H9 (cell line): ENCODE measurements around the gene C2orf92. TPM values are rescaled to one million over a fixed set of nuclear protein-coding genes. Genes with fewer than 3 reads are reported as not detected.
A peak's percentile ranks its signal among the peaks of the same experiment; 100 is the strongest.

ENCODE experiments used
- DNase-seq: peaks from one replicate; pipeline ENCODE4 v3.0.0-alpha.2; 2017
- H2AFZ ChIP-seq: one replicate; pipeline ENCODE4 v1.6.1; 2013; ENCODE audit warnings: mild to moderate bottlenecking, low read length, control low read depth, moderate library complexity
- H2AK5ac ChIP-seq: 2 replicates; pipeline ENCODE4 v1.6.1; 2013; ENCODE audit warnings: low read length, control low read depth, mixed read lengths; ENCODE audit not compliant: insufficient read length
- H2BK120ac ChIP-seq: one replicate; pipeline ENCODE4 v1.6.1; 2013; ENCODE audit warnings: low read depth, mild to moderate bottlenecking, low read length, control low read depth, inconsistent platforms; ENCODE audit not compliant: poor library complexity, severe bottlenecking
- H2BK12ac ChIP-seq: 2 replicates; pipeline ENCODE4 v1.6.1; 2013; ENCODE audit warnings: low read length, control low read depth, mixed read lengths, low read depth; ENCODE audit not compliant: insufficient read length
- H2BK15ac ChIP-seq: 2 replicates; pipeline ENCODE4 v1.6.1; 2013; ENCODE audit warnings: low read depth, low read length, control low read depth
- H2BK20ac ChIP-seq: one replicate; pipeline ENCODE4 v1.6.1; 2013; ENCODE audit warnings: low read depth, mild to moderate bottlenecking, low read length, control low read depth, inconsistent platforms; ENCODE audit not compliant: poor library complexity, severe bottlenecking
- H2BK5ac ChIP-seq: 2 replicates; pipeline ENCODE4 v1.6.1; 2013; ENCODE audit warnings: low read length, control low read depth, mixed read lengths; ENCODE audit not compliant: insufficient read length
- H3K14ac ChIP-seq: 2 replicates; pipeline ENCODE4 v1.6.1; 2013; ENCODE audit warnings: low read length, control low read depth; ENCODE audit not compliant: insufficient read depth
- H3K18ac ChIP-seq: 2 replicates; pipeline ENCODE4 v1.6.1; 2013; ENCODE audit warnings: low read depth, mild to moderate bottlenecking, mixed read lengths, low read length, control low read depth; ENCODE audit not compliant: insufficient read length
- H3K23ac ChIP-seq: 2 replicates; pipeline ENCODE4 v1.6.1; 2013; ENCODE audit warnings: low read length, control low read depth, mixed read lengths, low read depth; ENCODE audit not compliant: insufficient read length
- H3K23me2 ChIP-seq: 2 replicates; pipeline ENCODE4 v1.6.1; 2013; ENCODE audit warnings: low read depth, mild to moderate bottlenecking, mixed read lengths, low read length, control low read depth; ENCODE audit not compliant: insufficient read length, poor library complexity, severe bottlenecking
- H3K27ac ChIP-seq: 2 replicates; pipeline ENCODE4 v1.5.1; 2013; ENCODE audit warnings: low read length, control low read depth, mixed read lengths, low read depth; ENCODE audit not compliant: insufficient read length
- H3K27me3 ChIP-seq: 2 replicates; pipeline ENCODE4 v1.6.1; 2013; ENCODE audit warnings: low read length, control low read depth, inconsistent platforms; ENCODE audit not compliant: insufficient read depth
- H3K4ac ChIP-seq: 2 replicates; pipeline ENCODE4 v1.6.1; 2013; ENCODE audit warnings: low read depth, mild to moderate bottlenecking, control low read depth, inconsistent platforms, low read length, moderate library complexity
- H3K4me1 ChIP-seq: 2 replicates; pipeline ENCODE4 v1.6.1; 2013; ENCODE audit warnings: low read length, control low read depth, inconsistent platforms; ENCODE audit not compliant: insufficient read depth
- H3K4me2 ChIP-seq: 2 replicates; pipeline ENCODE4 v1.6.1; 2013; ENCODE audit warnings: low read length, control low read depth, mixed read lengths; ENCODE audit not compliant: insufficient read length, insufficient read depth
- H3K56ac ChIP-seq: 2 replicates; pipeline ENCODE4 v1.6.1; 2013; ENCODE audit warnings: low read depth, mild to moderate bottlenecking, mixed read lengths, low read length, control low read depth; ENCODE audit not compliant: insufficient read length
- H3K79me1 ChIP-seq: 2 replicates; pipeline ENCODE4 v1.6.1; 2013; ENCODE audit warnings: low read depth, mild to moderate bottlenecking, moderate library complexity, low read length, control low read depth, inconsistent platforms; ENCODE audit not compliant: insufficient read depth, poor library complexity, severe bottlenecking
- H3K79me2 ChIP-seq: 2 replicates; pipeline ENCODE4 v1.6.1; 2013; ENCODE audit warnings: low read length, control low read depth, inconsistent platforms; ENCODE audit not compliant: insufficient read depth
- H3K9ac ChIP-seq: 2 replicates; pipeline ENCODE4 v1.6.1; 2013; ENCODE audit warnings: low read length, control low read depth, mixed read lengths; ENCODE audit not compliant: insufficient read length; ENCODE audit errors: extremely low read depth
- H3K9me3 ChIP-seq: one replicate; pipeline ENCODE4 v1.6.1; 2013; ENCODE audit warnings: low read depth, low read length, inconsistent platforms; ENCODE audit not compliant: control insufficient read depth
- H3T11ph ChIP-seq: one replicate; pipeline ENCODE4 v1.6.1; 2013; ENCODE audit warnings: mild to moderate bottlenecking, low read length, control low read depth, inconsistent platforms
- H4K20me1 ChIP-seq: one replicate; pipeline ENCODE4 v1.6.1; 2013; ENCODE audit not compliant: control insufficient read depth, insufficient read length, insufficient read depth
- H4K5ac ChIP-seq: 2 replicates; pipeline ENCODE4 v1.6.1; 2013; ENCODE audit warnings: low read depth, mild to moderate bottlenecking, mixed read lengths, low read length, control low read depth; ENCODE audit not compliant: insufficient read length
- H4K8ac ChIP-seq: replicated peaks from 2 replicates; pipeline ENCODE4 v1.6.1; 2013; ENCODE audit warnings: low read length, control low read depth, mixed read lengths, low read depth; ENCODE audit not compliant: insufficient read length
- H4K91ac ChIP-seq: 2 replicates; pipeline ENCODE4 v1.6.1; 2013; ENCODE audit warnings: low read depth, mild to moderate bottlenecking, moderate library complexity, mixed read lengths, low read length, control low read depth; ENCODE audit not compliant: insufficient read length
- H3K27ac Mint-ChIP-seq, 3 experiments: 2 replicates in 2 of 3; 3 replicates in 1 of 3; pipeline ENCODE4 v1.8.0; 2020 to 2021; ENCODE audit warnings: mixed read lengths in 3 of 3, mild to moderate bottlenecking in 1 of 3, moderate library complexity in 1 of 3
- H3K27me3 Mint-ChIP-seq: 2 replicates; pipeline ENCODE4 v1.8.0; 2021; ENCODE audit warnings: low read depth, mild to moderate bottlenecking, moderate library complexity, mixed read lengths
- H3K36me3 Mint-ChIP-seq, 3 experiments: 2 replicates in 2 of 3; 3 replicates in 1 of 3; pipeline ENCODE4 v1.8.0; 2020 to 2021; ENCODE audit warnings: low read depth in 3 of 3, mixed read lengths in 3 of 3; ENCODE audit not compliant: insufficient read depth in 1 of 3
- H3K4me1 Mint-ChIP-seq, 2 experiments: 2 replicates each; pipeline ENCODE4 v1.8.0; 2020; ENCODE audit warnings: mixed read lengths in 2 of 2
- H3K4me3 Mint-ChIP-seq, 2 experiments: 2 replicates in 1 of 2; 3 replicates in 1 of 2; pipeline ENCODE4 v1.8.0; 2020 to 2021; ENCODE audit warnings: mild to moderate bottlenecking in 2 of 2, mixed read lengths in 2 of 2, moderate library complexity in 1 of 2
- H3K9me3 Mint-ChIP-seq, 2 experiments: 2 replicates in 1 of 2; 3 replicates in 1 of 2; pipeline ENCODE4 v1.8.0; 2020; ENCODE audit warnings: mild to moderate bottlenecking in 2 of 2, mixed read lengths in 2 of 2, moderate library complexity in 1 of 2
- CTCF ChIP-seq: fragments of 200-600 bp; sonication (generic); conservative IDR thresholded peaks from 3 replicates; pipeline ENCODE4 v1.8.0; 2021; ENCODE audit warnings: antibody characterized with exemption, mild to moderate bottlenecking
- WGBS: extraction: QIAGEN DNeasy Blood & Tissue Kit; methylation state at CpG from one replicate; pipeline ENCODE4 v1.1.7; 2013; ENCODE audit warnings: missing lambda C conversion rate, low lambda C conversion rate, mixed read lengths; ENCODE audit not compliant: insufficient read length; ENCODE audit errors: extremely low coverage; 5-methylcytosine and 5-hydroxymethylcytosine counted together
- total RNA-seq: library from RNA; stranded (reverse); gene quantifications from 2 replicates; pipeline ENCODE4 v1.2.1, GENCODE V29; 2021

The C2orf92 gene
- total RNA-seq, 1 experiment from 2014 or later: 7.3 TPM

GRCh38 chr2:97734061-97735051 is 64.8 kb downstream of the C2orf92 start:
- no CpG with 5 or more reads among the region's 44 CpGs for WGBS
- Histone ChIP-seq H4K91ac (no peak overlapping the region), H2BK15ac (no peak overlapping the region), H3K56ac (no peak overlapping the region), H4K20me1 (no peaks in the 10 kb centered on the region), H3K9me3 (no peaks in the 10 kb centered on the region), H3K18ac (no peak overlapping the region), H3K14ac (no peak overlapping the region), H3K9ac (no peak overlapping the region), H4K8ac (no peak overlapping the region), H3T11ph (no peak overlapping the region), H3K23me2 (no peaks in the 10 kb centered on the region), H3K23ac (no peak overlapping the region), H2AK5ac (no peak overlapping the region), H2BK20ac (no peak overlapping the region), H2BK120ac (no peak overlapping the region), H3K79me1 (no peaks in the 10 kb centered on the region), H3K4ac (no peak overlapping the region), H3K27me3 (no peaks in the 10 kb centered on the region), H3K4me2 (no peak overlapping the region), H4K5ac (no peak overlapping the region), H3K79me2 (no peaks in the 10 kb centered on the region), H2BK12ac (no peak overlapping the region), H3K27ac (no peak overlapping the region), H2BK5ac (no peak overlapping the region), H2AFZ (no peak overlapping the region), H3K4me1 (no peaks in the 10 kb centered on the region)
- peaks cover 0 to 2% (median 0%) of the 10 kb centered on the region in 3 experiments; a peak in 2 of 7 replicates for H3K36me3 Mint-ChIP-seq
- peaks cover 0 to 2% of the 10 kb centered on the region in 2 experiments; a peak in 3 of 5 replicates for H3K9me3 Mint-ChIP-seq
- peaks cover 6% of the 10 kb centered on the region for H3K27me3 Mint-ChIP-seq
- DNase-seq: peak; percentile 31
- no peak for TF ChIP-seq CTCF
- no peaks in the 10 kb centered on the region for H3K4me1 Mint-ChIP-seq
- peak overlapping the region in 1 of 3 experiments; percentile 82; a peak in 1 of 7 replicates for H3K27ac Mint-ChIP-seq
- H3K4me3 Mint-ChIP-seq: no peak overlapping the region
